K562 (cell line): ENCODE measurements around the gene LRRC25.

Experiments
- CC2D1A ChIP-seq: fragments of 450-650 bp; IDR thresholded peaks from 2 replicates; pipeline ENCODE4 v1.6.1; 2017; ENCODE audit warnings: mild to moderate bottlenecking
- HIVEP1 ChIP-seq: fragments of 250-450 bp; sonication (Bioruptor Pico); IDR thresholded peaks from 2 replicates; pipeline ENCODE4 v1.4.0; 2020; ENCODE audit warnings: mild to moderate bottlenecking
- HNRNPUL1 ChIP-seq: fragments of 200-400 bp; formaldehyde crosslinking; IDR thresholded peaks from 2 replicates; pipeline ENCODE4 v1.6.1; 2017; ENCODE audit warnings: low read length
- POLR2AphosphoS5 ChIP-seq: IDR thresholded peaks from 2 replicates; pipeline ENCODE4 v1.6.1; 2011; ENCODE audit warnings: mild to moderate bottlenecking, low read depth, low read length, moderate library complexity; ENCODE audit not compliant: control insufficient read depth, insufficient read depth
- SRF ChIP-seq, 2 experiments: fragments of 250-450, 450-650 bp in 1 of 2; sonication (Bioruptor Pico) in 1 of 2; sonication (generic) in 1 of 2; formaldehyde crosslinking; IDR thresholded peaks; 2 replicates each; pipeline versions ENCODE4 v1.5.0 to v1.5.1; 2020 to 2022; ENCODE audit warnings: mild to moderate bottlenecking in 1 of 2, missing genetic modification reagents in 1 of 2
- TARDBP ChIP-seq: fragments of 450-650 bp; IDR thresholded peaks from 2 replicates; pipeline ENCODE4 v1.6.1; 2016
- ZNF717 ChIP-seq: fragments of 250-450 bp; sonication (Bioruptor Pico); IDR thresholded peaks from 2 replicates; pipeline ENCODE4 v1.5.0; 2021
- TF ChIP-seq, protein P1 (sequence below), 3 experiments: IDR thresholded peaks in 2 of 3; conservative IDR thresholded peaks in 1 of 3; 2 replicates each; pipeline ENCODE4 v1.5.1; 2011 to 2012; ENCODE audit warnings: low read length in 3 of 3, mild to moderate bottlenecking in 3 of 3, control low read depth in 2 of 3, improper control_type of control experiment in 1 of 3, inconsistent platforms in 1 of 3, low read depth in 1 of 3, mixed read lengths in 1 of 3, moderate library complexity in 1 of 3; ENCODE audit not compliant: insufficient read depth in 2 of 3

DNA sequence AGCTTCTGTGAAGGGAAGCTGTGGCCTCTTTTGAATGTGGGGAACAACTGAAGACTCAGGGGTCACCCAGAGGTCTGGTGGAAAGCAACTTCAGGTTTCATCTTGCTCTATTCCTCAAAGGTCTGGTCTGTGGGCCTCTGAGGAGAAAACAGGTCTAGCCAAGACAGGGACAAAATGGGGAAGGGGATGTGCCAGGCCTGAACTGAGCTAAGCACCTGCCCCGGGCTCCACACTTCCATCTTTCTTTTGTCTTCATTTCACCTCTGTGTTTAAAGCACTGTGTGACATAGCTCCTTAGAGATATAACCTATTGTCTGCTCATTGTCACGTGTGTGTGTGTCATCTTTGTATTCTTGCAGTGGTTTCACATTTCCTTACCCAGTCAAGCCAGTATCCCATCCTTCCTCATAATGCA lies 31.4 kb downstream of the LRRC25 start:
- TF ChIP-seq HNRNPUL1 (no peak), SRF (CRISPR knock-in tag; IDR thresholded peaks at IDR 0.05) (no peak), HIVEP1 (CRISPR knock-in tag) (no peak), TARDBP (no peak), ZNF717 (no peak), CC2D1A (no peak), POLR2AphosphoS5 (no peak)
- TF ChIP-seq, protein P1, sequence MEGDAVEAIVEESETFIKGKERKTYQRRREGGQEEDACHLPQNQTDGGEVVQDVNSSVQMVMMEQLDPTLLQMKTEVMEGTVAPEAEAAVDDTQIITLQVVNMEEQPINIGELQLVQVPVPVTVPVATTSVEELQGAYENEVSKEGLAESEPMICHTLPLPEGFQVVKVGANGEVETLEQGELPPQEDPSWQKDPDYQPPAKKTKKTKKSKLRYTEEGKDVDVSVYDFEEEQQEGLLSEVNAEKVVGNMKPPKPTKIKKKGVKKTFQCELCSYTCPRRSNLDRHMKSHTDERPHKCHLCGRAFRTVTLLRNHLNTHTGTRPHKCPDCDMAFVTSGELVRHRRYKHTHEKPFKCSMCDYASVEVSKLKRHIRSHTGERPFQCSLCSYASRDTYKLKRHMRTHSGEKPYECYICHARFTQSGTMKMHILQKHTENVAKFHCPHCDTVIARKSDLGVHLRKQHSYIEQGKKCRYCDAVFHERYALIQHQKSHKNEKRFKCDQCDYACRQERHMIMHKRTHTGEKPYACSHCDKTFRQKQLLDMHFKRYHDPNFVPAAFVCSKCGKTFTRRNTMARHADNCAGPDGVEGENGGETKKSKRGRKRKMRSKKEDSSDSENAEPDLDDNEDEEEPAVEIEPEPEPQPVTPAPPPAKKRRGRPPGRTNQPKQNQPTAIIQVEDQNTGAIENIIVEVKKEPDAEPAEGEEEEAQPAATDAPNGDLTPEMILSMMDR (IDR thresholded peaks at IDR 0.05 in 2 of 3, conservative IDR thresholded peaks at IDR 0.05 in 1 of 3; ENCODE audit: insufficient read depth in 2 of 3, low read depth in 1 of 3, low read length in 3 of 3): no peak
